ENCODE results near the gene RUBCN.
"Not testable (repeated sequence)": the region's sequence is repeated elsewhere in the genome, so short reads cannot be mapped to it uniquely, and the experiment has no call there.

DNA sequence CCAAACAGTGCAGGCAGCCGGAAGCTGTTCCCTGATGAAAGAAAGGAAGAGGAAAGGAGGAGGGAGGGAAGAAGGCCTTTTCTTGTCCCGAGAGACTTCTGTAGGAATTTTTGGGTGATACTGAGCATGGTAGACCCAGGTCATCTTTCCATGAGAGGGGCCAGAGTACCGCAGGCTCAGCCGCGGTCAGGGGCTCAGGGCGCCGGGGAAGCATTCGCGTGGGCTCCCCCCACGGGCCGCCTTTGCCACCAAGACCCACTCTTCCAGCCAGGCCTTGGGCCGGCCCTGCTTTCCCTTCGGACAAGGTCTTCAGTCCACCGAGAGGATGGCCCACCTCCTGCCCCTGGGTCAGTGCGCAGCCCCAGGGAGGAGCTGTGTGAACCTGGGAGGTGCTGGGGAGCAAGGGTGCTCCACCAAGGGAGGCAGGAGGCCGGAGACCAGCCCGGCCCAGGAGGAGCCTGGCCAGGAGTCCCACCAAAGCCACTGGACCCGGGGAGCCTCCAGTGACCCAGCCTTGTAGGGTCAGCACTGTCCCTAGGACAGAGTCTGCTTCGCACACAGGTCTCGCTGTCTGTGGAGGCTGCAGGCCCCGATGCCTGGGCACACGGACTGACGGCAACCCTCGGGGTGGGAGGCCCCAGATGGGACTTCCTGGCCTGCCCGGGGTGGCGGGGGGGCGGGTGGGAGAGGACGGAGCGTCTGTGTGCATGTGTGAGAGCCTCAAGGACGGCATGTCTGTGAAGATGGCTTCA is 79.0 kb downstream of the RUBCN start:
- TF ChIP-seq, protein P1, sequence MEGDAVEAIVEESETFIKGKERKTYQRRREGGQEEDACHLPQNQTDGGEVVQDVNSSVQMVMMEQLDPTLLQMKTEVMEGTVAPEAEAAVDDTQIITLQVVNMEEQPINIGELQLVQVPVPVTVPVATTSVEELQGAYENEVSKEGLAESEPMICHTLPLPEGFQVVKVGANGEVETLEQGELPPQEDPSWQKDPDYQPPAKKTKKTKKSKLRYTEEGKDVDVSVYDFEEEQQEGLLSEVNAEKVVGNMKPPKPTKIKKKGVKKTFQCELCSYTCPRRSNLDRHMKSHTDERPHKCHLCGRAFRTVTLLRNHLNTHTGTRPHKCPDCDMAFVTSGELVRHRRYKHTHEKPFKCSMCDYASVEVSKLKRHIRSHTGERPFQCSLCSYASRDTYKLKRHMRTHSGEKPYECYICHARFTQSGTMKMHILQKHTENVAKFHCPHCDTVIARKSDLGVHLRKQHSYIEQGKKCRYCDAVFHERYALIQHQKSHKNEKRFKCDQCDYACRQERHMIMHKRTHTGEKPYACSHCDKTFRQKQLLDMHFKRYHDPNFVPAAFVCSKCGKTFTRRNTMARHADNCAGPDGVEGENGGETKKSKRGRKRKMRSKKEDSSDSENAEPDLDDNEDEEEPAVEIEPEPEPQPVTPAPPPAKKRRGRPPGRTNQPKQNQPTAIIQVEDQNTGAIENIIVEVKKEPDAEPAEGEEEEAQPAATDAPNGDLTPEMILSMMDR (conservative IDR thresholded peaks at IDR 0.05; ENCODE audit: low read length) = not testable (repeated sequence)
- TF ChIP-seq EZH2phosphoT487 (IDR thresholded peaks at IDR 0.05; ENCODE audit: borderline replicate concordance, low read depth, low read length) = not testable (repeated sequence)
